Chondrocyte (in vitro differentiated cells): Measurements from ENCODE around the gene PRDM15. TPM values are rescaled to one million over a fixed set of nuclear protein-coding genes. Genes with fewer than 3 reads are reported as not detected.

Experiments used
- DNase-seq: peaks from one replicate; pipeline ENCODE4 v3.0.0; 2021; ENCODE audit warnings: mixed read lengths, low spot score
- H3K27ac Mint-ChIP-seq: one replicate; pipeline ENCODE4 v1.8.0; 2021; ENCODE audit warnings: mild to moderate bottlenecking, moderate library complexity, mixed read lengths; ENCODE audit not compliant: unreplicated experiment
- H3K27me3 Mint-ChIP-seq: 2 replicates; pipeline ENCODE4 v1.8.0; 2021; ENCODE audit warnings: low read depth, mixed read lengths
- H3K36me3 Mint-ChIP-seq: 2 replicates; pipeline ENCODE4 v1.8.0; 2021; ENCODE audit warnings: low read depth, mixed read lengths
- H3K4me1 Mint-ChIP-seq: 2 replicates; pipeline ENCODE4 v1.8.0; 2021; ENCODE audit warnings: low read depth, mild to moderate bottlenecking, mixed read lengths
- H3K4me3 Mint-ChIP-seq: one replicate; pipeline ENCODE4 v1.8.0; 2021; ENCODE audit warnings: mild to moderate bottlenecking, moderate library complexity, mixed read lengths; ENCODE audit not compliant: unreplicated experiment
- H3K9me3 Mint-ChIP-seq: 2 replicates; pipeline ENCODE4 v1.8.0; 2021; ENCODE audit warnings: low read depth, mixed read lengths
- CTCF ChIP-seq: fragments of 200-600 bp; sonication (generic); IDR thresholded peaks from 2 replicates; pipeline ENCODE4 v1.5.0; 2021; ENCODE audit warnings: antibody characterized with exemption, mild to moderate bottlenecking, moderate library complexity
- total RNA-seq: library from RNA; stranded (reverse); gene quantifications from 3 replicates; pipeline ENCODE4 v1.2.1, GENCODE V29; 2021

Gene PRDM15
- total RNA-seq, 1 donor from 2014 or later: 4.9 TPM

GRCh38 chr21:41874611-41875010 lies 4.5 kb downstream of the PRDM15 start:
- Mint-ChIP-seq H3K4me1 (peaks cover 12% of the 10 kb centered on the region), H3K36me3 (peaks cover 2% of the 10 kb centered on the region), H3K27ac (no peak overlapping the region), H3K9me3 (no peaks in the 10 kb centered on the region), H3K4me3 (no peak overlapping the region), H3K27me3 (no peaks in the 10 kb centered on the region)
- DNase-seq: no peak
- TF ChIP-seq CTCF: no peak

- Mint-ChIP-seq H3K9me3 (no peaks in the 10 kb centered on the region), H3K4me1 (peaks cover 19% of the 10 kb centered on the region), H3K27ac (no peak overlapping the region), H3K4me3 (no peak overlapping the region), H3K36me3 (peaks cover 2% of the 10 kb centered on the region), H3K27me3 (no peaks in the 10 kb centered on the region)
- no peak for DNase-seq
- TF ChIP-seq CTCF: no peak
Measured at GRCh38 chr21:41873426-41873825, 5.7 kb downstream of the PRDM15 start.

GRCh38 chr21:41873005-41873404 lies 6.1 kb downstream of the PRDM15 start:
- TF ChIP-seq CTCF: no peak
- Mint-ChIP-seq H3K4me3 (no peak overlapping the region), H3K36me3 (peaks cover 2% of the 10 kb centered on the region), H3K4me1 (peaks cover 21% of the 10 kb centered on the region), H3K27ac (no peak overlapping the region), H3K9me3 (no peaks in the 10 kb centered on the region), H3K27me3 (no peaks in the 10 kb centered on the region)
- DNase-seq: no peak

GRCh38 chr21:41871293-41872030 lies 7.7 kb downstream of the PRDM15 start:
- no peak for TF ChIP-seq CTCF
- H3K36me3 Mint-ChIP-seq: peaks cover 2% of the 10 kb centered on the region
- no peak for DNase-seq
- H3K4me3 Mint-ChIP-seq: no peak overlapping the region
- no peaks in the 10 kb centered on the region for H3K9me3 Mint-ChIP-seq
- peaks cover 12% of the 10 kb centered on the region for H3K4me1 Mint-ChIP-seq
- H3K27ac Mint-ChIP-seq: no peak overlapping the region
- H3K27me3 Mint-ChIP-seq: no peaks in the 10 kb centered on the region

- no peaks in the 10 kb centered on the region for H3K9me3 Mint-ChIP-seq
- H3K4me1 Mint-ChIP-seq: peaks cover 12% of the 10 kb centered on the region
- H3K27me3 Mint-ChIP-seq: no peaks in the 10 kb centered on the region
- no peak for TF ChIP-seq CTCF
- no peak overlapping the region for H3K27ac Mint-ChIP-seq
- no peak overlapping the region for H3K4me3 Mint-ChIP-seq
- peaks cover 2% of the 10 kb centered on the region for H3K36me3 Mint-ChIP-seq
- DNase-seq: no peak
Measured at GRCh38 chr21:41869771-41870170, 9.4 kb downstream of the PRDM15 start.
